ENCODE measurements around the gene CHD2. TPM values are rescaled to one million over a fixed set of nuclear protein-coding genes. Genes with fewer than 3 reads are reported as not detected.
"Not testable (repeated sequence)": the region's sequence is repeated elsewhere in the genome, so short reads cannot be mapped to it uniquely, and the experiment has no call there.

CHD2 gene
- total RNA-seq, 2 experiments from 2014 or later: 92.8 to 95.7 TPM

DNA sequence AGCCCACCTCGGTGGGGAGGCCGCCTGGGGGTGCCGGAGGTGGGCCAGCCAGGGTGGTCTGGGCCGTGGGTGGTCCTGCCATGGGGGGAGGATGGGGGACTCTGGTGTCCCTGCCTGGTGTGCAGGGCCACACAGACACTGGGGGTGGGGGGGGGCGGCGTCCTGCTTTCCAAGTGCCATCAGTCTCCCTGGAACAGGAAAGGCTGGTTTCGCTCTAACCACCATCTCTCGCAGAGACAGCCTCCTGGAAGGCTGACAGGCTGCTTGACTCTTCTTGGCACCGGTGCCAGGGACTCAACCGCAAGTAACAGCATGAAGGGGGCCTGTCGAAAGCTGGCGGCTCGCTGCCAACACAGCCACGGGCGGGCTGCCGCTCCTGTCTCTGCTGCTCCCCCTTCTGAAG lies 148.6 kb downstream of the CHD2 start:
- no peak overlapping the region for H3K4me3 Mint-ChIP-seq
- peaks cover 7% of the 10 kb centered on the region for H3K9me3 Mint-ChIP-seq
- no peaks in the 10 kb centered on the region for H3K36me3 Mint-ChIP-seq
- DNase-seq: no peak
- H3K4me1 Mint-ChIP-seq: peaks cover 11% of the 10 kb centered on the region
- H3K27ac Mint-ChIP-seq: no peak overlapping the region
- H3K27me3 Mint-ChIP-seq: no peaks in the 10 kb centered on the region

DNA sequence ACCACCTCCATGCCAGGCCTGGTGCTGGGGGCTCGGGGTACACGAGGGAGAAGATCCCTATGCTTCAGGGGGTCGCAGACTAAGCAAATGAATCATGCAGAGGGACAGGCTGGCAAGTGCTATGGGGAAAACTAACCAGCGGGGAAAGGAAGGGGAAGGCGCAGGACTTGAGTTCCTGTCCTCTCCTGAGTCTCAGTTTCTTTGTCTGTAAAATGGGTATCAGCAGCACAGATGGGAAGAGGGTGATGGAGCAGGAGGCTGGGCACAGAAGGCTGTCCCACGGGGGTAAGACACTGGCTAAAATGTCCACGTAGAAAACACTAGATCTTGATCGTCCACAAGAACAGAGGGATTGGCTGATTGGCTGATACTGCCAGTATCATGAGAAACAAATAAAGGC lies 149.1 kb downstream of the CHD2 start:
- Mint-ChIP-seq H3K4me1 (peaks cover 11% of the 10 kb centered on the region), H3K36me3 (no peaks in the 10 kb centered on the region), H3K27me3 (no peaks in the 10 kb centered on the region), H3K4me3 (no peak overlapping the region), H3K9me3 (peaks cover 7% of the 10 kb centered on the region), H3K27ac (no peak overlapping the region)
- DNase-seq: no peak

DNA sequence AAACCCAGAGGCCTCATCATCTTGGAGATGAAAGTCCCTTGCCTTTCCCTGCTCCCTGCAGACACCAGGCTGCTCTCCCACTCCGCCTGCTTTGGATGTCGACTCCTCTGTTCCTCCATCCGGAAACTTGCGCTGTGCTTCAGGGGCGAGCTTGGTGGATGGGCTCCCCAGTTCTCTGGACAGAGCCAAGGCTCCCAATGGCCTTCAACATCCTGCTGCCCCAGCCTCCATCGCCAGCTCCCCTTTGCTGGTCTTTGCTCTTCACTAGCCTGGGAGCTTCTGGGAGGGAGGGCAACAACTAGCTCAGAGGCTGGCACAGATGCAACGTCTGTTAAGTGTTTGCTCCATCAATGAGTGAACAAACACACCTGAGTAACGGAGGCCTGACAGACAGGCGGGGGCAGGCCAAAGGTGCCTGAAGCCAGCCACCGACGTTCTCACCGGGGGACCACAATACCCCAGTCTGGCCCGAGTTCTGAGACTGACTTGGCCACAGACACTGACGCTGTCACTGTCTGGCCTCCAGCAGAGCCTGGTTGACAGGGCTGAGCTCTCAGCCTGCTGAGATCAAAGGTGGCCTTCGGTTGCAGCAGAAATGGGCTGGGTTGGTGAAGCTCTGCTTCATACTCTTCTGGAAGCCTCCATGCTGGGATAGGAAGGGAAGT lies 149.9 kb downstream of the CHD2 start:
- H3K27ac Mint-ChIP-seq: no peak overlapping the region

DNA sequence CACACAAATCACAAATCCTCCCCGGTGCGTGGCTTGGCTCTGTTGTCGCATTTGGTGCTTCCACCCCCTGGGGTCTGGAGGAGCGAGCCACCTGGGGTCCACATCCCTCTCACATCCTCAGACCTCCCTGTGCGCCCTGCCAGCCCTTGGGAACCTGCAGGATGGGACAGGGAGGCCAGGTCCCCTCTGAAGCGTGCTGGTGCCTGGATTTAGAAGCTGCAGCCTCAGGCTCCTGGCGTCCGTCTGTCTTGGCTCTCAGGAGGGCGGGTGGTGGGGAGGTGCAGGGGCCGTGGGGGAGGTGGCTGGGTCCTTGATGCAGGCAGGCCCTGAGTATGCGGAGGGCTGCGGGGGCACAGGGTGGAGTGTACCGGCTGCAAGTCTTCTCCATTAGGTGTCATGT lies 150.5 kb downstream of the CHD2 start:
- Mint-ChIP-seq H3K27ac (no peak overlapping the region), H3K9me3 (peaks cover 7% of the 10 kb centered on the region), H3K4me1 (peaks cover 11% of the 10 kb centered on the region), H3K4me3 (no peak overlapping the region), H3K27me3 (no peaks in the 10 kb centered on the region), H3K36me3 (no peaks in the 10 kb centered on the region)
- DNase-seq: no peak

More for the DNA sequence above, 149.9 kb downstream of the CHD2 start:
- Mint-ChIP-seq H3K9me3 (peaks cover 7% of the 10 kb centered on the region), H3K27me3 (no peaks in the 10 kb centered on the region), H3K36me3 (no peaks in the 10 kb centered on the region), H3K4me1 (peaks cover 11% of the 10 kb centered on the region), H3K4me3 (no peak overlapping the region)
- DNase-seq: no peak

DNA sequence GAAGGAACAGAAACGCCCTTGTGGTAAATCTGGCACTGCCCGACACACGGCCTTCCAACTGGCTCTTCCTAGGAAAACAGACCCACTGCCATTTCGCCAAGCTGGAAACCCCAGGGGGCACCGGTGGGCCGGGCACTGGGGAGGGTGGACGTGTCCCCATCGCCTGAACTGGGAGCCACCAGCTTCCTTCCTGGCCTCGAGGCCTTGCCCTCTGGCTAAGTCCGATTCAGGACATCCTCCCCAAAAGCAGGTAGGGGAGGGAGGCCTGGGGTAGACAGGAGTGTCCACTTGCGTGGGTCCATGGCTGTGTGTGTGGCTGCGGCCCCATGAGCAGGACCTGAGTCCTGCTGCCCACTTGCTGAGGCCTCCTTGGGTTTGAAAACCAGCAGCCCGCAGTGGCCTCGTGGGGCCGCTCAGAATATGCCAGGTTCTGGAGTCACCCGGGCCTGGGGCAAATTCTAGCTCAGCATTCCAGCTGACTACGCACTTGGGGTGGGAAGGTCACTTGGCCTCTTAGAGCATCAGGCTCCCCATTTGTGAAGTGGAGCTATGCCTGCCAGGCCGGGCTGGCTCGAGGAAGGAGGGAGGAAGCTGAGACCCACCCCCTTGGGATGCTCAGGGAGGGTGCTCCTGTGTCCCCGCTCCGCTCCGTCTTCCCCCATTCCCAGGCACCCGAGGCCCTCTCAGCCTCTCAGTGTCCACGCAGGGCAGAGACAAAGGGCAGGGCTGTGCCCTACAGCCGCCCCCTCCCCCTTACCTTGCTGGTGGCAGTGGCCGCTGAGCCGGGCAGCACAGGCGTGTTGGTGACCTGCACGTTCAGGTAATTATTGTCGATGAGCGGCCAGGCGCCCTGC lies 151.3 kb downstream of the CHD2 start:
- DNase-seq: no peak
- Mint-ChIP-seq H3K36me3 (no peaks in the 10 kb centered on the region), H3K4me3 (no peak overlapping the region), H3K4me1 (peaks cover 11% of the 10 kb centered on the region), H3K27me3 (no peaks in the 10 kb centered on the region), H3K27ac (no peak overlapping the region), H3K9me3 (peaks cover under 1% of the 10 kb centered on the region)

DNA sequence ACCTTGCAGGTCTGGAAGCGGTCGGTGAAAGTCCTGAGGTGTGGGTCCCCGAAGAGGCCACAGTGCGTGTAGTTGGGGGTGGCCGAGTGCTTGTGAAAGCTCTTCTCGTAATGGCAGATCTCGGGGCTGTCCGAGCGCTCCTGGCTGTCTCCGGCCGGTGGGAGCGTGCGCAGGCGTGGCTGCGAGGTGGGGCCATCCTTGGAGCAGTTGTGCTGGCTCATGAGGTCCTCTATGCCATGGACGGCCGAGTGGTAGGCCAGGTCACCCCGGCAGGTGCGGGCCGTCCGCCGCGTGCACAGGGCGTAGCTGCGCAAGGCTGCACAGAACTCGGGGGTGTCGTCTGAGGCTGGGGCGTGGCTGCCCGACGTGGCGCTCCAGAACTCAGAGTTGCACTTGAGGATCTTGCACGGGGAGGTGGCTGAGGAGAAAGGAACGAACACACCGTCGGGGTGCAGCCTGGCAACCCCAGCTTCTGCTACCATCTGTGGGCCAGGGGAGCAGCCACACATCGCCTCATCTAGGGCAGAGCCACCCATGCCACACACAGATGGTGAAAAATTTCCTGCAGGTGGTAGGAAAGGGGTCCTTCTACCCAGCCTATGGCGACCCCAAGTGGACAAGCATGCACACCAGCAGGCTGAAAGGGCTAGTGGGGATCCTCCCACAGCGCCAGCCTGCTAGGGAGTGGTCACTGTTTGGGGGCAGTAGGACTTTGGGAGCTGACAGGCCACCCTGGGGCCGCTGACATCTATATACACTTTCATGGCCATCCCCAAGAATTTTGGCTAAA lies 152.2 kb downstream of the CHD2 start:
- Mint-ChIP-seq H3K9me3 (no peaks in the 10 kb centered on the region), H3K27ac (no peak overlapping the region), H3K27me3 (no peaks in the 10 kb centered on the region), H3K4me3 (no peak overlapping the region), H3K4me1 (peaks cover 11% of the 10 kb centered on the region), H3K36me3 (no peaks in the 10 kb centered on the region)
- no peak for DNase-seq

DNA sequence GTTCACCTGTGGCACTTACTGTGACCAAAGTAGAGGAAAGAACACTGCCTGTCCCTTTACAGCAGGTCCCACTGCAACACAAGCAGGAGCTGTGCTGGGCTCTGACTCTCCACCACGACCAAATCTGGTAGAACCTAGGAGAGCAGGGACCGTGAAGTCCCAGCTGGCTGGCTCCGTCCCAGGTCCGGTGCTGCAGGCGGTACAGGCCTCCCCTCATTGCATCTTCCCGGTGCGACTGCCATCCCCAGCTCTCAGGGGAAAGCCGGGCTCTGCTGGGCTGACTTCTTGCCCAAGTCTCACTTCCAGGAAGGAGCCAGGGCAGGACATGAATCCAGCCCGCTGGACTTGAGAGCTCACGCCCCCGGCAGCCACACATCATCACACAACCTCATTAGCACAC lies 155.1 kb downstream of the CHD2 start:
- DNase-seq: no peak
- Mint-ChIP-seq H3K27ac (no peak overlapping the region), H3K4me3 (no peak overlapping the region), H3K9me3 (no peaks in the 10 kb centered on the region), H3K36me3 (no peaks in the 10 kb centered on the region), H3K4me1 (no peaks in the 10 kb centered on the region), H3K27me3 (no peaks in the 10 kb centered on the region)

DNA sequence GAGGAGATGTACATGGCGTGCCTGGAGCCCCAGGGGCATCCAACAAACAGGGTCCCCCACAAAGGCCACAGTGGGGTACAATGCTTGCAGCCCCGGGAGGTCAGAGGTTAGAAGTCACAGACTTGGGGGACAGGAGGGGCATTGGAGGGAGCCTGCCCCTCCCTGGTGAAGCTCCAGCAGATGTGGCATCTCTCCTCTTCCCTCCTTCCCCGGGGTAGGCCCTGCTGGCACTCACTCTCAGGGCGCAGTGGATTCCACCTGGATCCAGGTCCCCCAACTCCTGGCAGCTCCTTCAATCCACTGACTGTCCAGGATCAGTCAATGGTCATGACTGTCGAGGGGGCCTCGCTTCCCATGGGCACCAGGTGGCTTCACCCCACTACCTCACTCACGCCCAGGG lies 156.7 kb downstream of the CHD2 start:
- no peak overlapping the region for H3K27ac Mint-ChIP-seq
- DNase-seq: no peak
- no peak overlapping the region for H3K4me3 Mint-ChIP-seq
- H3K9me3 Mint-ChIP-seq: no peaks in the 10 kb centered on the region
- H3K27me3 Mint-ChIP-seq: no peaks in the 10 kb centered on the region
- H3K4me1 Mint-ChIP-seq: peaks cover 1% of the 10 kb centered on the region
- no peaks in the 10 kb centered on the region for H3K36me3 Mint-ChIP-seq

DNA sequence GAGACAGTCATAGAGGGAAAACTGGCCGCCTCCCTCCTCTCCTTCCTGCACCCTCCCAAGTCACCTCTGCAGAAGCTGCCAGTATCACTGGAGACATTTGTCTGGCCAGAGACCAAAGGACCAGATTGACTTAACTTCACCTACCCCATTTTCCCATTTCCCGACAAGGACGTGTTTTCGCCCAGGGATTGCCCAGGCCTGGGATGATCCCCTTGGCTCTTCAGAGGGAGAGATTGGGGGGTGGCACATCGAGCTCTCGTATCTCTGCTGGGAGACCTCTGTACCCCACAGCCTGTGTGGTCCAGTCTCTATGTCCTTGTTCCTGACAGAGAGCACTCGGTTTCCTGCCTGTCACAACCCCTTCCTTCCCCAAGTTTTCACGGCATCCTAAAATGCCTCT lies 157.5 kb downstream of the CHD2 start:
- Mint-ChIP-seq H3K27me3 (peaks cover under 1% of the 10 kb centered on the region), H3K27ac (no peak overlapping the region), H3K9me3 (no peaks in the 10 kb centered on the region), H3K36me3 (no peaks in the 10 kb centered on the region), H3K4me1 (peaks cover 1% of the 10 kb centered on the region), H3K4me3 (no peak overlapping the region)
- DNase-seq: no peak

DNA sequence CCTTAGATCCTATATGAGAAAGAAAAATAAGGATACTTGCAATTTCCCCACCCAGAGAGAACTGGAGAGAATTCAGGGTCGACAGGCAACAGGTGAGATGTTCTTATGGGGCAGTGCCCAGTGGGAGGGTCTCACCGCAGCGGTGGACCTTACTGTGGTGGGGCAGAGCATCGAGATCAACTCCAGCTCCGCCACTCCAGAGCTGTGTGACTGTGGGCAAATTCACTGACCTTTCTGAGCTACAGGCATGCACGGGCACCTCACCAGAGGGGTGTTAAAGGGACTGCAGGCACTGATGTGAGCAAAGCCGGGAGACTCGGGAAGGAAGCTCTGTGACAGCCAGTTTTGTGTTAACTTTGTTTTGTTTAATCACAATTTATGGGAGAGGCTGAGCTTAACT lies 158.0 kb downstream of the CHD2 start:
- Mint-ChIP-seq H3K9me3 (no peaks in the 10 kb centered on the region), H3K36me3 (no peaks in the 10 kb centered on the region), H3K27me3 (peaks cover 4% of the 10 kb centered on the region)

DNA sequence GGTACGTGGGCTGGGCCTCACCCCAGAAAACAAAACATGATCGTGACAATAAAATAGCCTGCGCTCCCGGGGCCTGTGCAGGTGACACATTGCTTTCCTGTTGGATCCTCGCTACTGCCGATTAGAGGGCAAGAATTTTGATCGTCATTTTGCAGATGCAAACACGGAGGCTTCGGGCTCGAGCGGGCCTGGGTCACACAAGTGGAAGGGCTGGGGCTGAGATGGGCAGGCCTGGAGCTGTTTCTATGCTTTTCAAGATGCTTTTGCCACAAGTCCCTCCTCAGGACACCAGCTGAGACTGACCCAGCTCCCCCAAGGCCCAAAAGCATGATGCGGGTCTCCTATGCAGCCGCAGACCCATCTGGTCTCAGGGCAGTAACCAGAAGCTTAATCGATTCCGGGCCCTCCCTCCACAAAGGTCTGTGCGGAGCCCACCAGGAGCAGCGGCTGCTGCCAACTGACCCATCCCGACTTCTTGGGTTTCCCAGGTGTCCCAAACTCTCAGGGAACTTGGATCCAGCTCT lies 158.8 kb downstream of the CHD2 start:
- Mint-ChIP-seq H3K36me3 (no peaks in the 10 kb centered on the region), H3K9me3 (no peaks in the 10 kb centered on the region)
- DNase-seq: no peak

More for the DNA sequence above, 158.0 kb downstream of the CHD2 start:
- H3K27ac Mint-ChIP-seq: no peak overlapping the region
- H3K4me1 Mint-ChIP-seq: peaks cover 1% of the 10 kb centered on the region
- H3K4me3 Mint-ChIP-seq: no peak overlapping the region
- no peak for DNase-seq

DNA sequence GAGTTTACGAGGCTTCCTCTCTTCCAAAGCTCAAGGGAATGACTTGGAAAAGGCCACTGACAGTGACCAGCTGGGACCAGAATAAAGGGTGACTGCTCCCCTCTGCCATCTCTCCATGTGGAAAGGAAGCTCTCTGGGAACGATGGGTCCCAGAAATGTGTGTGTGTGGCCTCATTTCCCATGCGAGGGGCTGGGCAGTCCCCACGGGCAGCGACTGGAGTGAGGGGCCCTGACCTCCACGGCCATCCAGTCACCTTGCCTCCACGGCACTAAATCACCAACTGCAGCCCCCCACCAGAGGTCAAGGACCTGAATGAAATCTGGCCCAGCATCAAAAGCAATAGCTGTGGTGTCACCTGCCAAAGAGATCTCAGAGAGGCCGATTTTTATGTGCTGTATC lies 159.3 kb downstream of the CHD2 start:
- H3K27me3 Mint-ChIP-seq: peaks cover 4% of the 10 kb centered on the region
- DNase-seq: no peak
- peaks cover 1% of the 10 kb centered on the region for H3K4me1 Mint-ChIP-seq
- no peaks in the 10 kb centered on the region for H3K9me3 Mint-ChIP-seq
- H3K36me3 Mint-ChIP-seq: no peaks in the 10 kb centered on the region
- H3K27ac Mint-ChIP-seq: no peak overlapping the region
- H3K4me3 Mint-ChIP-seq: no peak overlapping the region

More for the DNA sequence above, 158.8 kb downstream of the CHD2 start:
- Mint-ChIP-seq H3K4me1 (peaks cover 1% of the 10 kb centered on the region), H3K27ac (no peak overlapping the region), H3K4me3 (no peak overlapping the region), H3K27me3 (peaks cover 4% of the 10 kb centered on the region)

DNA sequence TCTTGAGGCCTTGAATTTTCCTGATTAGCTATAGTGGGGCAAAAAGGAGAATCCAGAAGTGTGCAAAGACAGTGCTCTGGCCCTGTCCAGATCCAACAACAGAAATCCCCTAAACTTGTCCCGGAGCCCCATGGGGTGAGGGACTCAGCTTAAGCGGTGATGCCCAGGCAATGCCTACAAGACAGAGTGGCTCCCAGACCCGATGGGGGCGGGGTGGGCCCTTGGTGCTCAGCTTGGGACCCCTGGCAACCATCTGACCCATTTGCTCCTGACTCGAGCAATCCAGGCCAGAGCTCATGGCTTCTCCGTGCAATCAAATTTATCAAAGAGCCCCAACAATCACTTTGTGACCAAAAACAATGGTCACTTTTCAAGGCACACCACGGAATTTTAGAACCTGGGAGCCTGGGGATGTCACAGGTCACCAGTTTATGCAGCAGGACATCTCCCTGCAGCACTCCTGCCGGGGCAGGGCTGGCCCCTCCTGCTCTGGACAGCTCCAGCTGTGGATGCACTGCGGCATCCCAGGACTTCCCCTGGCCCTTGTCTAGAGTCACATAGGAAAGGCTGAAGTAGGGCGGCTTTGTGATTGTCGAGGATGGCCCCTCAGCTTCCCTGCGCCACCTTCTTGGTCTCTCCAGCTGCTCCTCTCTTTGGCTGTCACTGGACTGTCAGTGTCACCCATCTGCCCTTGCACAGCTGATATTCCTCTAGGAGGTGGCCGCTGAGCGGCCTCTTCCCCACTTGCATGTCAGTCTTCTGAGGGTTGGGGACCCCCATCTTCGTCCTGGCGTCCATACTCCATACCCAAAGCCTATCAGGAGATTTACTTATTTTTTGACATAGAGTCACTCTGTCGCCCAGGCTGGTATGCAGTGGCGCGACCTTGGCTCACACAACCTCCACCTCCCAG lies 160.5 kb downstream of the CHD2 start:
- DNase-seq: no peak
- Mint-ChIP-seq H3K27me3 (peaks cover 10% of the 10 kb centered on the region), H3K4me1 (peaks cover 1% of the 10 kb centered on the region), H3K4me3 (no peak overlapping the region), H3K27ac (no peak overlapping the region), H3K9me3 (no peaks in the 10 kb centered on the region), H3K36me3 (no peaks in the 10 kb centered on the region)

DNA sequence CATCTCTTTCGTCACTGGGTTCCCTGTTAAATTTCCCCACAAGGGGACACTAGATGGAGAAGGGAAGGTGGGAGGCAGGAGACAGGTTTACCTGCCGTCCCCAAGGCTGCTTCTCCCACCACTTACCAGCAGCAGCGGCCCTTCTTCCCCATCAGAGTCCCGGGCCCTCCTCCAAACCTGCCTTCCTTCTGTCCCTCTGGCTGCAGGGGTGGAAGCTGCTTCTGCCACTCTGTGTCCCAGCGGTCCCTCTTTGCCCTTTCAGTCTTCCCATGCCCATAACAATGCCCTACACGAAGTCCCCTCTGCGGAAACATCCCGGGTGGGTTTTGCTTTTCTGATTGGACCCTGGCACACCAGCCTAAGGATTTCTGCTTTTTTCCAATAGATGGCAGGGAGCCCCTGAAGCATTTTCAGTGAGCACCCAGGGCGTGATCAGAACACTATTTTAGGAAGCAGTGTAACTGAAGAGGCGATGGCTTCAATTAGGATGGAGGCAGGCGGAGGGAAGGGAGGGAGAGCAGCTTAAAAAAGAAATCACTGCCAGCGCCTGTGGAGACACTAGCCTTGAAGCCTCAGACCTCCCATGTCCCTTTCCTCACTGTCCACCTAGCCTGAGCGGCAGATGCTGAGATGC lies 162.6 kb downstream of the CHD2 start:
- H3K36me3 Mint-ChIP-seq, H3K9me3 Mint-ChIP-seq, H3K27ac Mint-ChIP-seq, H3K4me3 Mint-ChIP-seq, H3K4me1 Mint-ChIP-seq, H3K27me3 Mint-ChIP-seq, DNase-seq: not testable (repeated sequence)
